Mammary epithelial cell (primary cell): ENCODE results near the gene VAPA.

Experiments used
- CTCF ChIP-seq, 2 donors: IDR thresholded peaks in 1 of 2; conservative IDR thresholded peaks in 1 of 2; 2 replicates each; pipeline ENCODE4 v1.5.1; 2011 to 2012; ENCODE audit warnings: inconsistent platforms in 2 of 2, low read length in 2 of 2, mild to moderate bottlenecking in 2 of 2, control low read depth in 1 of 2, low read depth in 1 of 2; ENCODE audit not compliant: insufficient read depth in 1 of 2; ENCODE audit errors: extremely low read depth in 1 of 2
- EZH2 ChIP-seq: IDR thresholded peaks from 2 replicates; pipeline ENCODE4 v1.6.1; 2012; ENCODE audit warnings: low read length, inconsistent platforms, borderline replicate concordance

GRCh38 chr18:9884532-9885140 is 29.2 kb upstream of the VAPA start:
- TF ChIP-seq CTCF (conservative IDR thresholded peaks at IDR 0.05 in 1 of 2, IDR thresholded peaks at IDR 0.05 in 1 of 2; ENCODE audit: extremely low read depth in 1 of 2, insufficient read depth in 1 of 2, low read depth in 1 of 2, low read length in 2 of 2) (no peak), EZH2 (no peak)
